D721Med (cell line): ENCODE measurements around the gene SLC46A2.

Experiments used
- DNase-seq: peaks from one replicate; pipeline ENCODE4 v3.0.0; 2011; ENCODE audit warnings: low spot score; ENCODE audit not compliant: insufficient read length
- FAIRE-seq: peaks from 2 replicates; lab custom pipeline; 2011; peaks lifted over from hg19 to GRCh38; lab: Jason Lieb, UNC
- TF ChIP-seq, protein P1 (sequence below): IDR thresholded peaks from 2 replicates; pipeline ENCODE4 v1.5.1; 2012; ENCODE audit warnings: mild to moderate bottlenecking, control low read depth; ENCODE audit not compliant: insufficient read depth; ENCODE audit errors: missing control alignments

The SLC46A2 gene

DNA sequence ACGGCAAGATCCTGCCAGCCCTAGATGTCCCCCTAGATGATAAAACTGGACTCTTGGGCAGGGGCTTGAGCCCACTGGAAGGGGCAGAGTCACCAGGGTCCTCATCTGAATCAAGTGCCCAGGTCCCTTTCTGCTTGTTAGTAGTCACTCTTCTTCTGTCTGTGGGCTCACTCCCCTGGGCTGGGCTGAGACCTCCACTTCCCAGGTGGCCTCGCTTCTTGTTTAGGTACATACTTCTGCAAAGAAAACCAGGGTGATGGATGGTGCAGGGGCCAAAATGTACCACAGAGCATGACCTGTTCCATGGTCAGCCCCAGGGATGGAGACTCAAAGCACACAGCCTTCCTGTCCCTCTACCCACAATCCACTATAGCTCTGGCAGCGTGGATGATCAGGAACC, 845 bp upstream of the SLC46A2 start:
- DNase-seq, result no peak
- TF ChIP-seq, protein P1, sequence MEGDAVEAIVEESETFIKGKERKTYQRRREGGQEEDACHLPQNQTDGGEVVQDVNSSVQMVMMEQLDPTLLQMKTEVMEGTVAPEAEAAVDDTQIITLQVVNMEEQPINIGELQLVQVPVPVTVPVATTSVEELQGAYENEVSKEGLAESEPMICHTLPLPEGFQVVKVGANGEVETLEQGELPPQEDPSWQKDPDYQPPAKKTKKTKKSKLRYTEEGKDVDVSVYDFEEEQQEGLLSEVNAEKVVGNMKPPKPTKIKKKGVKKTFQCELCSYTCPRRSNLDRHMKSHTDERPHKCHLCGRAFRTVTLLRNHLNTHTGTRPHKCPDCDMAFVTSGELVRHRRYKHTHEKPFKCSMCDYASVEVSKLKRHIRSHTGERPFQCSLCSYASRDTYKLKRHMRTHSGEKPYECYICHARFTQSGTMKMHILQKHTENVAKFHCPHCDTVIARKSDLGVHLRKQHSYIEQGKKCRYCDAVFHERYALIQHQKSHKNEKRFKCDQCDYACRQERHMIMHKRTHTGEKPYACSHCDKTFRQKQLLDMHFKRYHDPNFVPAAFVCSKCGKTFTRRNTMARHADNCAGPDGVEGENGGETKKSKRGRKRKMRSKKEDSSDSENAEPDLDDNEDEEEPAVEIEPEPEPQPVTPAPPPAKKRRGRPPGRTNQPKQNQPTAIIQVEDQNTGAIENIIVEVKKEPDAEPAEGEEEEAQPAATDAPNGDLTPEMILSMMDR, result no peak
- FAIRE-seq, result no peak

DNA sequence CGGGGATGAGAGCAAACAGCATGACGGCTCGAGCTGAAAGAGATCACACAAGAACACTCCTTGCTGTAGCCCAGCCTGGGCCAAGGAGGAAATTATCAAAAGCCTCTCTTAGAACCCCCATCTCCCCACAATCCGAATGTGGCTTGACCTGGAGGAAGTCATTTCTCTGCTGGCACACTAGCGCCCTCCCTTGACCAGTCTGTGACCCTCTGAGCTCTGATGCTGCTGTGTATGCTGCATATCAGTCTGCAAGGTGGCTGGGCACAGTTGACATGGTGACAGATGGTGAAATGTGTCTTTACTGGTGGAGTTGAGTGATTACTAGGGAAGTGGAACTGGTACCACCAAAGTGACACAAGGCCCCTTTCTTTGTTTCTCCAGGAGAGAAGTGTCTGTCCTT, 3.3 kb downstream of the SLC46A2 start:
- DNase-seq (no peak), FAIRE-seq (no peak)
- TF ChIP-seq, protein P1, result no peak

DNA sequence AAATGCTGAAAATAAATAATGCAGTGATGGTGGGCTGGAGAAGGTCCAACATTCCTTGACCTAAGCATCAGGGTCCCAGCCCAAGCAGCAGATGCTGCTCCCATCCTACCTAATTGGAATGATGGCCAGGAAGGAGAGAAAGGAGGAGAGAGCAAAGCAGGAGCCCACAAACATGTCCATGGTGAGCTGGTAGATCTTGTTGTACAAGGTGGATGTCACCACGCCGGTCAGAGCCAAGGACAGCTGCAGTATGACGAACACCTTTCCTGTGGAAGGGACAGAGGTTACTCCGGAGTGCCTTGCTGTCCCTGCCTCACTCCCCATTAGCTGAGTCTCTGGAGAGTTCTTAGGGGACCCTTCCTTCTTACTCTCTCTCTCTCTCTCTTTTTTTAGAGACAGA, 4.3 kb downstream of the SLC46A2 start:
- DNase-seq, result no peak
- FAIRE-seq, result no peak
- TF ChIP-seq, protein P1, result no peak

DNA sequence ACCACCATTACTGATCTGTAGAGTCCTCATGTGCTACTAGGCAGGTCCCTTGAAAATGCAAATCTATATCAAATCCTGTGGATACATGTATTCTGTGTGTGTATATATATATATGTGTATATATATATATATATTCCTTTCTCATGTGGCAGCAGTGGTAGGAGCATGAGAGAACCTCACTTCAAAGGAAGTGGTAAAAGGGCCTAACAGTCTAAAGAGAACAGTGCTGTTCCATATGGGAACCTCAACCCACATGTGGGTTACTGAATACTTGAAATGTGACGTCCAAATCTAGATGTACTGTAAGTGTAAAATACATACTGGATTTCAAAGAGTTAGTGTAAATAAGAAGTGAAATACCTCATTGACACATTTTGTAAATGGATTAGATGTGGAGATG, 5.4 kb downstream of the SLC46A2 start:
- TF ChIP-seq, protein P1, result no peak
- FAIRE-seq, result no peak

DNA sequence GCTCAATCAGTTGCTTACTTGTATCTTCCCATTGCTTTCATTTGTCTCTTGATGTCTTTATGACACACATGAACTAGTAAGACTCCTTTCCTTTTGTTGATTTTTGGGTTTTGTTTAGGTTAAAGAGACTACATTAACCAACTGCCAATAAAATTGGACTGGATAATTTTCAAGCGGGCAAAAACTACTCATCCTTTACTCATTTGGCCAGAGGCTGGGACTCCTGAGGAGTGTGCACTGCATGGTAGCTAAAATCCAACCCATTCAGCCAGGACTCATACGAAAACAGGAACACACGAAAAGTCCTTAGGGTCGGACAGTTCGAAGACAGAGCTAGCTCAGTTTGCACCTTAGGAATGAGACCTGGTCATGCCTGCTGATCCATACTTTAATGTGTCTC, 6.0 kb downstream of the SLC46A2 start:
- no peak for FAIRE-seq
- no peak for DNase-seq
- TF ChIP-seq, protein P1, result no peak

More for the DNA sequence above, 5.4 kb downstream of the SLC46A2 start:
- DNase-seq, result no peak

DNA sequence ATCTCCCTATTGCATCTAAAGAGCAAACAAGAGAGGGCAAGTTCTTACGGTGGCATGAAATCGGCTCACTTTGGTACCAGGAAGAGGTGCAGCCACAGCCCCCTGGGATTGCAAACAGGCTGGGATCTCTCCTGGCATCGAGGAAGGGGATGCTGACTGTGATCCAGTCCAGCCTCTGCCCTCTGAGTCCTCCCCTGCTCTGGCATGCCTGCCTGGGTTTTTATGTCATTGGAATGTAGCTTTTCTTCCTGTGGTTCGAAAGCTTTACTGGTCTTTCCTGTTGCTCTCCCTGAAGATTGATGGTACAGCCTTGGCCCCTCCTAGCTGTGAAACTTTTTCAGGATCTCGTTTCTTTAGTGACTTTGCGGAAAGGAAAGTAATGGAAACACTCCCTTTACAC, 6.6 kb downstream of the SLC46A2 start:
- DNase-seq, result no peak
- no peak for FAIRE-seq

DNA sequence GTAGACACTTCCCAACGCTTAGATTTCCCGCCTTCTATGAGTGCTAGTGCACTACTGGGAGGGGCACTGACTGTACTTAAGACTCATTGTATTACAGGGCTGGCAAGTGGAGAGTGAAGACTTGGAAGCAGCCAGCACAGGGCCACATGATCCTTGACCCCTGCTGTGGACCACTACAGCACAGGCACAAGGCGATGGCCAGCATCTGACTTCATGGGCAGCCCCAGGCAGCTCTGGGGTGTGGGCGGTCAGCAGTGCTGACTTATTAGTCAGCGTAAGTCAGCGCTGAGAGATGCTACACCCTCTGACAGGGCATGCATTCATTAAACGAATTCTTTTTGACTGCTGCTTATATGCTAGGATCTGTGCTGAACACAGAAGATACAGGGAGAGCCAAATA, 9.3 kb downstream of the SLC46A2 start:
- TF ChIP-seq, protein P1, result no peak
- no peak for DNase-seq
- FAIRE-seq, result no peak

More for the DNA sequence above, 6.6 kb downstream of the SLC46A2 start:
- TF ChIP-seq, protein P1, result no peak
